Measurements from ENCODE around the gene HOXD4.

The HOXD4 gene

GRCh38 chr2:176134035-176134434, 17.3 kb upstream of the HOXD4 start:
- no peak for TF ChIP-seq TAF1 (IDR thresholded peaks at IDR 0.05; ENCODE audit: borderline replicate concordance, insufficient read depth, low read length)

- TF ChIP-seq REST (IDR thresholded peaks at IDR 0.05; ENCODE audit: insufficient read depth in 1 of 2, low read depth in 2 of 2, low read length in 2 of 2) (no peak), FOXP2 (optimal IDR thresholded peaks at IDR 0.05; ENCODE audit: borderline replicate concordance, extremely low read depth, extremely low read length, insufficient read depth) (no peak), TAF1 (IDR thresholded peaks at IDR 0.05; ENCODE audit: borderline replicate concordance, insufficient read depth, low read length) (no peak), SIN3A (IDR thresholded peaks at IDR 0.05; ENCODE audit: borderline replicate concordance, insufficient read depth, low read length) (no peak), POLR2AphosphoS5 (IDR thresholded peaks at IDR 0.05; ENCODE audit: low read depth, low read length) (no peak)
These were observed 16.3 kb upstream of the HOXD4 start for GRCh38 chr2:176135035-176135440.

GRCh38 chr2:176136374-176137251, 14.7 kb upstream of the HOXD4 start:
- TF ChIP-seq FOXP2 (optimal IDR thresholded peaks at IDR 0.05; ENCODE audit: borderline replicate concordance, extremely low read depth, extremely low read length, insufficient read depth) (no peak), TAF1 (IDR thresholded peaks at IDR 0.05; ENCODE audit: borderline replicate concordance, insufficient read depth, low read length) (no peak), REST (IDR thresholded peaks at IDR 0.05; ENCODE audit: insufficient read depth in 1 of 2, low read depth in 2 of 2, low read length in 2 of 2) (no peak), SIN3A (IDR thresholded peaks at IDR 0.05; ENCODE audit: borderline replicate concordance, insufficient read depth, low read length) (no peak), POLR2AphosphoS5 (IDR thresholded peaks at IDR 0.05; ENCODE audit: low read depth, low read length) (no peak)

GRCh38 chr2:176137252-176137580, 14.1 kb upstream of the HOXD4 start:
- no peak for TF ChIP-seq TAF1 (IDR thresholded peaks at IDR 0.05; ENCODE audit: borderline replicate concordance, insufficient read depth, low read length)
- TF ChIP-seq FOXP2 (optimal IDR thresholded peaks at IDR 0.05; ENCODE audit: borderline replicate concordance, extremely low read depth, extremely low read length, insufficient read depth), result no peak
- TF ChIP-seq POLR2AphosphoS5 (IDR thresholded peaks at IDR 0.05; ENCODE audit: low read depth, low read length), result no peak
- no peak for TF ChIP-seq SIN3A (IDR thresholded peaks at IDR 0.05; ENCODE audit: borderline replicate concordance, insufficient read depth, low read length)
- TF ChIP-seq REST (IDR thresholded peaks at IDR 0.05; ENCODE audit: insufficient read depth in 1 of 2, low read depth in 2 of 2, low read length in 2 of 2), result no peak

GRCh38 chr2:176137906-176138305, 13.4 kb upstream of the HOXD4 start:
- TF ChIP-seq REST (IDR thresholded peaks at IDR 0.05; ENCODE audit: insufficient read depth in 1 of 2, low read depth in 2 of 2, low read length in 2 of 2) (no peak), POLR2AphosphoS5 (IDR thresholded peaks at IDR 0.05; ENCODE audit: low read depth, low read length) (no peak), FOXP2 (optimal IDR thresholded peaks at IDR 0.05; ENCODE audit: borderline replicate concordance, extremely low read depth, extremely low read length, insufficient read depth) (no peak), TAF1 (IDR thresholded peaks at IDR 0.05; ENCODE audit: borderline replicate concordance, insufficient read depth, low read length) (no peak)
